ENCODE data around the gene ITPR2. TPM values are rescaled to one million over a fixed set of nuclear protein-coding genes. Genes with fewer than 3 reads are reported as not detected.
"Not testable (repeated sequence)": the region's sequence is repeated elsewhere in the genome, so short reads cannot be mapped to it uniquely, and the experiment has no call there.

Gene ITPR2
- total RNA-seq, 1 donor from 2014 or later: 77.9 TPM

DNA sequence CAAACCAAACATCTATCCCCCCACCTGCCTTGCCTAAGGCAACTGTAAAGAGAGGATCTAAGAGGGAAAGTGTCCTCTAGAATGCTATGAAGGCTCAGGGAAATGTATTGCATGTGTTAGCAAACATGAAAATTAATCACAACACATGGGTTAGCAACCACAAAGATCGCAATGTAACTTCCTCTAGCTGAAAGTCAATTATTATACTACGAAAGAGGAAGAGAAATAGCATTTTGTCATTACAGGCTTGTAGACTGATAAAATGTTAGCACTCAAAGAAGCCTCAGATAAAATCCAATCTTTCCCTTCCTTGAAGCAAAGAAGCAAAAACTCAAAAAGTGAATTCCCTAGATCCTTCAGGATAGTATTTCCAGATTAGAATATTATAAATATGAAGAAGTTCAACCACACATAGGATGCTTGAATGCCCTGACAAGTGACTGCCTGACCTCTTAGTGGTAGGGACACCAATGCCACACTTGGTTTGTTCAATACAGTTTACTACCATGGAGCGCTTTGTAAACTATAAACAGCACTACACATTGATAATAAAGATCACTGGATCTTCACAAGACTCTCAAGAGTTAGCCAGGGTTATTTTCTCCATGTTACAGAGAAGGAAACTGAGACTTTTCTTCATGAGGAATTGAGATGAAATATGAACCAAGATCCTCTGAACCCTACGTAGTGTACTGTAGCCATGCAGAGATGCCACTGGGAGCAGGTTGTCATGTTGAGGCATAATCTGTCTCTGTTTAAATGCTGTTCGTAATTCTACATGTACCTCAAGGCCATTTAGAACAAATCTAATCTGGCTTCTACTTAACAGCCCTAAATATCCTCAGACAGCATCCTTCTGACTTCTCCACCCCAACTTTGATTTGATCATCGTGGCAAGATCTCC, 100.7 kb downstream of the ITPR2 start:
- no peak for DNase-seq
- no peak for TF ChIP-seq CTCF (IDR thresholded peaks at IDR 0.05; ENCODE audit: partially characterized antibody, unreplicated experiment)
- no peak overlapping the region for H3K4me3 Mint-ChIP-seq (ENCODE audit: unreplicated experiment)
- no peaks in the 10 kb centered on the region for H3K9me3 Mint-ChIP-seq (ENCODE audit: unreplicated experiment)
- H3K27ac Mint-ChIP-seq (ENCODE audit: unreplicated experiment): no peak overlapping the region
- peaks cover 2% of the 10 kb centered on the region for H3K27me3 Mint-ChIP-seq (ENCODE audit: unreplicated experiment)
- no peaks in the 10 kb centered on the region for H3K36me3 Mint-ChIP-seq (ENCODE audit: unreplicated experiment)
- H3K4me1 Mint-ChIP-seq (ENCODE audit: low read depth, unreplicated experiment): peaks cover 2% of the 10 kb centered on the region

- Mint-ChIP-seq H3K36me3 (ENCODE audit: unreplicated experiment) (no peaks in the 10 kb centered on the region), H3K4me3 (ENCODE audit: unreplicated experiment) (no peak overlapping the region), H3K4me1 (ENCODE audit: low read depth, unreplicated experiment) (peaks cover 2% of the 10 kb centered on the region), H3K9me3 (ENCODE audit: unreplicated experiment) (no peaks in the 10 kb centered on the region), H3K27ac (ENCODE audit: unreplicated experiment) (no peak overlapping the region), H3K27me3 (ENCODE audit: unreplicated experiment) (peaks cover 2% of the 10 kb centered on the region)
- no peak for TF ChIP-seq CTCF (IDR thresholded peaks at IDR 0.05; ENCODE audit: partially characterized antibody, unreplicated experiment)
- no peak for DNase-seq
Observed at GRCh38 chr12:26730481-26731350, 102.3 kb downstream of the ITPR2 start.

DNA sequence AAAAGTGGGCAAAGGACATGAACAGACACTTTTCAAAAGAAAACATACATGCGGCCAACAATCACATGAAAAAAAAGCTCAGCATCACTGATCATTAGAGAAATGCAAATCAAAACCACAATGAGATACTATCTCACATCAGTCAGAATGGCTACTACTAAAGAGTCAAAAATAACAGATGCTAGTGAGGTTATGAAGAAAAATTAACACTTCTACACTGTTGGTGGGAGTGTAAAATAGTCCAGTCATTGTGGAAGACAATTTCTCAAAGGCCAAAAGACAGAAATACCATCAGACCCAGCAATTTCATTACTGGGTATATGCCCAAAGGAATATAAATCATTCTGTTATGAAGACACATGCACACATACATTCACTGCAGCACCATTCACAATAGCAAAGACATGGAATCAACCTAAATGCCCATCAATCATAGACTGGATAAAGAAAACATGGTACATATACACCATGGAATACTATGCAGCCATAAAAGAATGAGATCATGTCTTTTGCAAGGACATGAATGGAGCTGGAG, 103.8 kb downstream of the ITPR2 start:
- not testable (repeated sequence) for H3K27ac Mint-ChIP-seq (ENCODE audit: unreplicated experiment); H3K4me3 Mint-ChIP-seq (ENCODE audit: unreplicated experiment); H3K9me3 Mint-ChIP-seq (ENCODE audit: unreplicated experiment); H3K36me3 Mint-ChIP-seq (ENCODE audit: unreplicated experiment); DNase-seq; H3K4me1 Mint-ChIP-seq (ENCODE audit: low read depth, unreplicated experiment); H3K27me3 Mint-ChIP-seq (ENCODE audit: unreplicated experiment)

- Mint-ChIP-seq H3K27ac (ENCODE audit: unreplicated experiment) (no peak overlapping the region), H3K4me3 (ENCODE audit: unreplicated experiment) (no peak overlapping the region)
Observed at GRCh38 chr12:26728205-26729050, 104.6 kb downstream of the ITPR2 start.

More at GRCh38 chr12:26728205-26729050, 104.6 kb downstream of the ITPR2 start:
- Mint-ChIP-seq H3K27me3 (ENCODE audit: unreplicated experiment) (no peaks in the 10 kb centered on the region), H3K9me3 (ENCODE audit: unreplicated experiment) (no peaks in the 10 kb centered on the region), H3K4me1 (ENCODE audit: low read depth, unreplicated experiment) (peaks cover 9% of the 10 kb centered on the region), H3K36me3 (ENCODE audit: unreplicated experiment) (no peaks in the 10 kb centered on the region)
- no peak for DNase-seq
- TF ChIP-seq CTCF (IDR thresholded peaks at IDR 0.05; ENCODE audit: partially characterized antibody, unreplicated experiment): no peak

Data from glutamatergic neuron (in vitro differentiated cells).